ENCODE measurements around the gene GNPAT. TPM values are rescaled to one million over a fixed set of nuclear protein-coding genes. Genes with fewer than 3 reads are reported as not detected.

Gene GNPAT
- total RNA-seq, 2 experiments from 2014 or later = 38.4 to 38.9 TPM

GRCh38 chr1:231241750-231242149 lies 738 bp downstream of the GNPAT start:
- peaks cover 52% of the 10 kb centered on the region for H3K4me1 Mint-ChIP-seq
- H3K4me3 Mint-ChIP-seq = peak overlapping the region; percentile 98
- DNase-seq (peak; percentile 33), ATAC-seq (ENCODE audit: low read depth) (no peak)
- POLR2A ChIA-PET = interaction anchor here (0.6 to 2.2 kb wide), 5 partner anchors 13 to 286 kb away, joined by 4 to 9 read pairs (median 5); partner anchors contain the start of genes EGLN1, SPRTN and TSNAX
- H3K27me3 Mint-ChIP-seq = no peaks in the 10 kb centered on the region
- no peaks in the 10 kb centered on the region for H3K9me3 Mint-ChIP-seq
- peak overlapping the region; percentile 92 for H3K27ac Mint-ChIP-seq
- peaks cover 35% of the 10 kb centered on the region for H3K36me3 Mint-ChIP-seq

GRCh38 chr1:231242516-231243198 lies 1.6 kb downstream of the GNPAT start:
- DNase-seq (no peak), ATAC-seq (ENCODE audit: low read depth) (no peak)
- POLR2A ChIA-PET = interaction anchor here (1.1 to 2.2 kb wide), 2 partner anchors 178 to 286 kb away, joined by 5 to 9 read pairs; partner anchors contain the start of genes EGLN1 and TSNAX
- Mint-ChIP-seq H3K9me3 (no peaks in the 10 kb centered on the region), H3K27ac (peak overlapping the region; percentile 24), H3K27me3 (no peaks in the 10 kb centered on the region), H3K4me3 (peak overlapping the region; percentile 98), H3K4me1 (peaks cover 47% of the 10 kb centered on the region), H3K36me3 (peaks cover 32% of the 10 kb centered on the region)

- no peak for DNase-seq
Measured at GRCh38 chr1:231248778-231249177, 7.8 kb downstream of the GNPAT start.

GRCh38 chr1:231252336-231252735 lies 11.3 kb downstream of the GNPAT start:
- POLR2A ChIA-PET = no interaction called here
- Mint-ChIP-seq H3K27ac (no peak overlapping the region), H3K36me3 (peaks cover 57% of the 10 kb centered on the region), H3K9me3 (peaks cover 7% of the 10 kb centered on the region), H3K4me1 (peaks cover 6% of the 10 kb centered on the region), H3K4me3 (no peak overlapping the region), H3K27me3 (no peaks in the 10 kb centered on the region)
- no peak for DNase-seq
- no peak for ATAC-seq (ENCODE audit: low read depth)

More at GRCh38 chr1:231248778-231249177, 7.8 kb downstream of the GNPAT start:
- Mint-ChIP-seq H3K36me3 (peaks cover 38% of the 10 kb centered on the region), H3K27me3 (no peaks in the 10 kb centered on the region), H3K4me1 (peaks cover 11% of the 10 kb centered on the region), H3K9me3 (no peaks in the 10 kb centered on the region), H3K27ac (no peak overlapping the region), H3K4me3 (no peak overlapping the region)
- POLR2A ChIA-PET = no interaction called here
- ATAC-seq (ENCODE audit: low read depth) = no peak

- Mint-ChIP-seq H3K27ac (no peak overlapping the region), H3K9me3 (peaks cover 20% of the 10 kb centered on the region), H3K36me3 (peaks cover 81% of the 10 kb centered on the region), H3K4me3 (no peak overlapping the region), H3K4me1 (peaks cover 1% of the 10 kb centered on the region), H3K27me3 (no peaks in the 10 kb centered on the region)
- POLR2A ChIA-PET = no interaction called here
- DNase-seq (no peak), ATAC-seq (ENCODE audit: low read depth) (no peak)
Measured at GRCh38 chr1:231260351-231260750, 19.3 kb downstream of the GNPAT start.

GRCh38 chr1:231264642-231265041 lies 23.6 kb downstream of the GNPAT start:
- no peaks in the 10 kb centered on the region for H3K27me3 Mint-ChIP-seq
- POLR2A ChIA-PET = no interaction called here
- DNase-seq (no peak), ATAC-seq (ENCODE audit: low read depth) (no peak)
- H3K36me3 Mint-ChIP-seq = peaks cover 64% of the 10 kb centered on the region
- H3K4me3 Mint-ChIP-seq = no peak overlapping the region
- H3K4me1 Mint-ChIP-seq = peaks cover 2% of the 10 kb centered on the region
- H3K27ac Mint-ChIP-seq = no peak overlapping the region
- peaks cover 4% of the 10 kb centered on the region for H3K9me3 Mint-ChIP-seq

- no peak overlapping the region for H3K27ac Mint-ChIP-seq
- no peak overlapping the region for H3K4me3 Mint-ChIP-seq
- peaks cover 2% of the 10 kb centered on the region for H3K4me1 Mint-ChIP-seq
- peaks cover 2% of the 10 kb centered on the region for H3K9me3 Mint-ChIP-seq
- no peaks in the 10 kb centered on the region for H3K27me3 Mint-ChIP-seq
- ATAC-seq (ENCODE audit: low read depth) (no peak), DNase-seq (no peak)
- POLR2A ChIA-PET = no interaction called here
- peaks cover 63% of the 10 kb centered on the region for H3K36me3 Mint-ChIP-seq
Measured at GRCh38 chr1:231265379-231265778, 24.4 kb downstream of the GNPAT start.

GRCh38 chr1:231266811-231267322 lies 25.9 kb downstream of the GNPAT start:
- no peak for DNase-seq
- H3K9me3 Mint-ChIP-seq = no peaks in the 10 kb centered on the region
- no peak for ATAC-seq (ENCODE audit: low read depth)
- H3K4me3 Mint-ChIP-seq = no peak overlapping the region
- H3K27me3 Mint-ChIP-seq = no peaks in the 10 kb centered on the region
- POLR2A ChIA-PET = no interaction called here
- H3K36me3 Mint-ChIP-seq = peaks cover 62% of the 10 kb centered on the region
- H3K27ac Mint-ChIP-seq = no peak overlapping the region
- H3K4me1 Mint-ChIP-seq = peaks cover 9% of the 10 kb centered on the region

- Mint-ChIP-seq H3K36me3 (peaks cover 63% of the 10 kb centered on the region), H3K9me3 (no peaks in the 10 kb centered on the region), H3K4me1 (peaks cover 28% of the 10 kb centered on the region), H3K4me3 (peak overlapping the region; percentile 70), H3K27me3 (no peaks in the 10 kb centered on the region), H3K27ac (peak overlapping the region; percentile 98)
- DNase-seq = no peak
- POLR2A ChIA-PET = interaction anchor here (1.4 kb wide), 1 partner anchor 65 kb away, joined by 5 read pairs; the partner anchor contains the start of gene EXOC8
- peak; percentile 69 for ATAC-seq (ENCODE audit: low read depth)
Measured at GRCh38 chr1:231272173-231272572, 31.2 kb downstream of the GNPAT start.

GRCh38 chr1:231272880-231273279 lies 31.9 kb downstream of the GNPAT start:
- H3K9me3 Mint-ChIP-seq = no peaks in the 10 kb centered on the region
- peak overlapping the region; percentile 98 for H3K27ac Mint-ChIP-seq
- DNase-seq = no peak
- peaks cover 28% of the 10 kb centered on the region for H3K4me1 Mint-ChIP-seq
- peaks cover 62% of the 10 kb centered on the region for H3K36me3 Mint-ChIP-seq
- peak; percentile 43 for ATAC-seq (ENCODE audit: low read depth)
- POLR2A ChIA-PET = interaction anchor here (1.4 kb wide), 1 partner anchor 64 kb away, joined by 5 read pairs; the partner anchor contains the start of gene EXOC8
- H3K4me3 Mint-ChIP-seq = peak overlapping the region; percentile 72
- no peaks in the 10 kb centered on the region for H3K27me3 Mint-ChIP-seq

- H3K9me3 Mint-ChIP-seq = no peaks in the 10 kb centered on the region
- no peaks in the 10 kb centered on the region for H3K27me3 Mint-ChIP-seq
- DNase-seq (no peak), ATAC-seq (ENCODE audit: low read depth) (peak; percentile 49)
- H3K36me3 Mint-ChIP-seq = peaks cover 58% of the 10 kb centered on the region
- POLR2A ChIA-PET = interaction anchor here (1.3 kb wide), 1 partner anchor 41 kb away, joined by 3 read pairs; no protein-coding TSS in a partner anchor
- no peak overlapping the region for H3K4me3 Mint-ChIP-seq
- peak overlapping the region; percentile 76 for H3K27ac Mint-ChIP-seq
- H3K4me1 Mint-ChIP-seq = peaks cover 28% of the 10 kb centered on the region
Measured at GRCh38 chr1:231274119-231274825, 33.3 kb downstream of the GNPAT start.

GRCh38 chr1:231278100-231278790 lies 37.2 kb downstream of the GNPAT start:
- no peak overlapping the region for H3K4me3 Mint-ChIP-seq

GRCh38 chr1:231279081-231279480 lies 38.1 kb downstream of the GNPAT start:
- no peaks in the 10 kb centered on the region for H3K27me3 Mint-ChIP-seq
- no peak overlapping the region for H3K27ac Mint-ChIP-seq
- ATAC-seq (ENCODE audit: low read depth) (no peak), DNase-seq (no peak)
- H3K36me3 Mint-ChIP-seq = peaks cover 31% of the 10 kb centered on the region
- H3K4me3 Mint-ChIP-seq = no peak overlapping the region
- POLR2A ChIA-PET = no interaction called here
- no peaks in the 10 kb centered on the region for H3K9me3 Mint-ChIP-seq
- peaks cover 6% of the 10 kb centered on the region for H3K4me1 Mint-ChIP-seq

More at GRCh38 chr1:231278100-231278790, 37.2 kb downstream of the GNPAT start:
- H3K27me3 Mint-ChIP-seq = no peaks in the 10 kb centered on the region
- no peak for ATAC-seq (ENCODE audit: low read depth)
- no peaks in the 10 kb centered on the region for H3K9me3 Mint-ChIP-seq
- no peak overlapping the region for H3K27ac Mint-ChIP-seq
- peaks cover 10% of the 10 kb centered on the region for H3K4me1 Mint-ChIP-seq
- peaks cover 31% of the 10 kb centered on the region for H3K36me3 Mint-ChIP-seq
- POLR2A ChIA-PET = no interaction called here
- no peak for DNase-seq
